Vagina (tissue), 2 donors: ENCODE results near the gene LIN7C.

ENCODE experiments used
- CTCF ChIP-seq, 3 experiments: fragments of 450-650 bp in 2 of 3; fragments of 200-600 bp in 1 of 3; sonication (generic) in 1 of 3; IDR thresholded peaks; one replicate each; pipeline ENCODE4 v1.5.1; 2017 to 2019; ENCODE audit warnings: antibody characterized with exemption in 3 of 3, mild to moderate bottlenecking in 2 of 3, moderate library complexity in 2 of 3
- POLR2A ChIP-seq, 2 donors: fragments of 450-650 bp; IDR thresholded peaks; one replicate each; pipeline ENCODE4 v1.6.1; 2017; ENCODE audit warnings: antibody characterized with exemption in 2 of 2, mild to moderate bottlenecking in 2 of 2, moderate library complexity in 2 of 2
- POLR2AphosphoS5 ChIP-seq, 2 donors: sonication (generic); formaldehyde crosslinking; IDR thresholded peaks; one replicate each; pipeline ENCODE4 v1.9.0; 2017; ENCODE audit warnings: antibody characterized with exemption in 2 of 2, mild to moderate bottlenecking in 2 of 2, low read depth in 1 of 2; ENCODE audit not compliant: insufficient read depth in 1 of 2

- TF ChIP-seq POLR2AphosphoS5 (IDR thresholded peaks at IDR 0.05; ENCODE audit: insufficient read depth in 1 of 2, low read depth in 1 of 2) (peak in 1 of 2 donors; percentile 4), POLR2A (IDR thresholded peaks at IDR 0.05) (no peak), CTCF (IDR thresholded peaks at IDR 0.05) (no peak)
These were observed 7.5 kb upstream of the LIN7C start for GRCh38 chr11:27514076-27514475.
